ENCODE data around the gene ADM. TPM values are rescaled to one million over a fixed set of nuclear protein-coding genes. Genes with fewer than 3 reads are reported as not detected.

The ADM gene
- total RNA-seq, 1 experiment from 2014 or later, result 21.9 TPM

GRCh38 chr11:10354389-10354788 is 49.5 kb downstream of the ADM start:
- Histone ChIP-seq H3K27me3 (ENCODE audit: insufficient read depth, low read depth) (no peaks in the 10 kb centered on the region), H3K36me3 (ENCODE audit: low read depth) (no peaks in the 10 kb centered on the region), H3K9me3 (ENCODE audit: insufficient read depth, low read depth) (no peaks in the 10 kb centered on the region), H3K27ac (no peak overlapping the region), H3K9me2 (ENCODE audit: insufficient read depth) (no peaks in the 10 kb centered on the region), H4K20me1 (ENCODE audit: insufficient read depth) (no peaks in the 10 kb centered on the region), H3K79me2 (ENCODE audit: low read depth) (no peaks in the 10 kb centered on the region), H3K4me1 (replicated peaks; ENCODE audit: insufficient read depth) (peaks cover 32% of the 10 kb centered on the region), H3K4me3 (no peak overlapping the region), H3K4me2 (no peak overlapping the region), H3F3A (ENCODE audit: insufficient read depth, low read depth) (peaks cover 23% of the 10 kb centered on the region), H2AFZ (no peak overlapping the region)
- ChIA-PET POLR2A (ENCODE audit: unreplicated experiment) (no interaction called here), CTCF (interaction anchor here (0.5 kb wide), 1 partner anchor 49 kb away, joined by 5 read pairs; the partner anchor contains the start of gene ADM)
- no TSS peak for BruUV-seq (replicated peaks)
- DNase-seq, result no peak
- intact Hi-C loops (cut with micrococcal nuclease; ENCODE audit: unreplicated experiment), result loop anchor here (5.0 kb wide), 1 partner anchor 47 kb away; the partner anchor contains the start of gene ADM
- TF ChIP-seq EZH2 (IDR thresholded peaks at IDR 0.05; ENCODE audit: low read depth) (no peak), CTCF (conservative IDR thresholded peaks at IDR 0.05) (no peak)

- Histone ChIP-seq H3K4me3 (no peak overlapping the region), H3K36me3 (ENCODE audit: low read depth) (no peaks in the 10 kb centered on the region), H3K4me1 (replicated peaks; ENCODE audit: insufficient read depth) (peaks cover 23% of the 10 kb centered on the region), H4K20me1 (ENCODE audit: insufficient read depth) (no peaks in the 10 kb centered on the region), H3K27ac (no peak overlapping the region), H2AFZ (no peak overlapping the region), H3K9me2 (ENCODE audit: insufficient read depth) (no peaks in the 10 kb centered on the region), H3K9me3 (ENCODE audit: insufficient read depth, low read depth) (no peaks in the 10 kb centered on the region), H3K27me3 (ENCODE audit: insufficient read depth, low read depth) (no peaks in the 10 kb centered on the region), H3K79me2 (ENCODE audit: low read depth) (no peaks in the 10 kb centered on the region), H3K4me2 (no peak overlapping the region), H3F3A (ENCODE audit: insufficient read depth, low read depth) (peaks cover 15% of the 10 kb centered on the region)
- no TSS peak for BruUV-seq (replicated peaks)
- DNase-seq, result no peak
- intact Hi-C loops (cut with micrococcal nuclease; ENCODE audit: unreplicated experiment), result no loop called here
- no peak for TF ChIP-seq EZH2 (IDR thresholded peaks at IDR 0.05; ENCODE audit: low read depth)
- no peak for TF ChIP-seq CTCF (conservative IDR thresholded peaks at IDR 0.05)
- CTCF ChIA-PET, result no interaction called here
- POLR2A ChIA-PET (ENCODE audit: unreplicated experiment), result no interaction called here
Observed at GRCh38 chr11:10355257-10355661, 50.4 kb downstream of the ADM start.

- intact Hi-C loops (cut with micrococcal nuclease; ENCODE audit: unreplicated experiment), result no loop called here
- Histone ChIP-seq H3K9me2 (ENCODE audit: insufficient read depth) (no peaks in the 10 kb centered on the region), H3K27ac (no peak overlapping the region), H3K79me2 (ENCODE audit: low read depth) (no peaks in the 10 kb centered on the region), H4K20me1 (ENCODE audit: insufficient read depth) (no peaks in the 10 kb centered on the region), H3K4me1 (replicated peaks; ENCODE audit: insufficient read depth) (peaks cover 14% of the 10 kb centered on the region), H3K36me3 (ENCODE audit: low read depth) (no peaks in the 10 kb centered on the region), H3K9me3 (ENCODE audit: insufficient read depth, low read depth) (no peaks in the 10 kb centered on the region), H3F3A (ENCODE audit: insufficient read depth, low read depth) (peaks cover 9% of the 10 kb centered on the region), H3K4me2 (no peak overlapping the region), H3K27me3 (ENCODE audit: insufficient read depth, low read depth) (no peaks in the 10 kb centered on the region), H3K4me3 (no peak overlapping the region), H2AFZ (no peak overlapping the region)
- ChIA-PET POLR2A (ENCODE audit: unreplicated experiment) (interaction anchor here (0.6 kb wide), 1 partner anchor 10 kb away, joined by 5 read pairs; no protein-coding TSS in a partner anchor), CTCF (no interaction called here)
- DNase-seq, result no peak
- no TSS peak for BruUV-seq (replicated peaks)
- TF ChIP-seq CTCF (conservative IDR thresholded peaks at IDR 0.05) (no peak), EZH2 (IDR thresholded peaks at IDR 0.05; ENCODE audit: low read depth) (no peak)
Observed at GRCh38 chr11:10356161-10356560, 51.3 kb downstream of the ADM start.

Other genes starting within 250 kb of the ADM start
- 16.4 and 18.6 TPM in 2 replicates for gene SBF2, start 10.9 kb upstream of the ADM start, total RNA-seq (2021)
- 16.5 and 17.4 TPM in 2 replicates for gene AMPD3, start 150.2 kb downstream of the ADM start, total RNA-seq (2021)
- 33.7 and 36.8 TPM in 2 replicates for gene RNF141, start 236.1 kb downstream of the ADM start, total RNA-seq (2021)

Measured in PC-9 (cell line).